GM19452 (cell line): Measurements from ENCODE around the gene SLC7A14.
"Not testable (repeated sequence)": the region's sequence is repeated elsewhere in the genome, so short reads cannot be mapped to it uniquely, and the experiment has no call there.

ENCODE experiments used
- ATAC-seq: cut with Tn5 transposase; IDR thresholded peaks from one replicate; pipeline ENCODE4 v1.9.1; 2021; ENCODE audit not compliant: unreplicated experiment

SLC7A14 gene

DNA sequence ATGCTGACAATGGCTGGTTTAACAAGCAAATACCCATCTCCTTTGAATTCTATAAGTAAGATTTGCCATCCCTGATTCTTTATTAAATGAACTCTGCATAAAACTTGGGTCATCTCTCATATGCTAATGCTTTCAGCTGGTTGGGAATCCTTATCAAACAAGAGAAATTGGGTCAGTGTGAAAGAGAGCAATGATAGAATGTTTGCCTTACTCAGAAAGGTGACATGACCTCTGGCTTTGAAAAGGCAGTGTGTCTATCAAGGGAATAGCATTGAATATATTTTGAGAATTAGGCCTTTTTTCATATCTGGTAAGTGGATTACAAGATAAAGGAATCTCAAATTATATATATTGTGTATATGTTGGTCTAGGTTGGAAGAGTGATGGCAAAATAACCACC is 8.7 kb upstream of the SLC7A14 start:
- no peak for ATAC-seq

DNA sequence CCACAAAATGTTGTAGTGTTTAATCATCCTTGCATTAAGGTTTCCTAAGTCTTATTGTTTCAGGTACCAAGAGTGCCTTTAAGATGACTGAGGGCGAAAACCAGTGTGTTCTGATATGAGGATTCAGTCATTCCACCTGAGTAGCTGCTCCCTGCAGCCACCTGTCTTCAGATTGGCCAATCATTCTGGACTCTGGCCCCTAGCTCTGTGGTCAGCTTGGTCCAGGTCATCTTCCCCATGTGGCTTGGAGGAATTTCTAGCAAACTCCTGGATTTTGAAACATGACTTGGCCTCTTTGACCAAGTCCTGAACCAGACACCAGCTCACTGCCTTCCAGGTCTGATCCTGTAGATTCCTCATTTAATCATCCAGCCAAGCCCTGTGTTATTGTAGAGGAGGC is 7.8 kb upstream of the SLC7A14 start:
- ATAC-seq = no peak

GRCh38 chr3:170589113-170589512 is 3.2 kb upstream of the SLC7A14 start:
- ATAC-seq = no peak

- no peak for ATAC-seq
Measured at GRCh38 chr3:170585008-170585936, 603 bp downstream of the SLC7A14 start.

DNA sequence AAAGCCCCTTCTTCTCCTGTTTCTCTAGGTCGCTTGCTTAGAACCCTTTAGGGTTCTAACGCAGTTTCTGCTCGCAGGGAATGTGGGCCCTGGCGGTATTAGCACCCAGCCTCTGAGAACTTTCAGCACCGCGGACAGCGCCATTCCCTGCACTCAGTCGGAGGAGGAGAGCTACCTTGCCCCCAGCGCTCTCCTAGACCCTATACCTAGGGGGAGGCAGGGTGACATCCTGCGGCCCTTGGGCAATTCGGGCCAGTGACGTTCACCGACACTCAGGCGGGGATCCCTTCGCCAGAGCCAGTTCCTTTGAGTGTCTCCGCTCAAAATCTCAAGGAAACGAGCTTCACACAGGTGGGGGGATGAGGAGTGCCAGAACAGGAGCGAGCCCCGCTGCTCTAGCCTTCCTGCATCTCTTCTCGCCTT is 1.3 kb downstream of the SLC7A14 start:
- no peak for ATAC-seq

GRCh38 chr3:170579646-170580045 is 6.2 kb downstream of the SLC7A14 start:
- no peak for ATAC-seq

GRCh38 chr3:170572665-170573253 is 13.1 kb downstream of the SLC7A14 start:
- peak; percentile 99 for ATAC-seq

GRCh38 chr3:170567598-170567997 is 18.3 kb downstream of the SLC7A14 start:
- ATAC-seq = not testable (repeated sequence)

- no peak for ATAC-seq
Measured at GRCh38 chr3:170566413-170566812, 19.5 kb downstream of the SLC7A14 start.

GRCh38 chr3:170565495-170565894 is 20.4 kb downstream of the SLC7A14 start:
- no peak for ATAC-seq

DNA sequence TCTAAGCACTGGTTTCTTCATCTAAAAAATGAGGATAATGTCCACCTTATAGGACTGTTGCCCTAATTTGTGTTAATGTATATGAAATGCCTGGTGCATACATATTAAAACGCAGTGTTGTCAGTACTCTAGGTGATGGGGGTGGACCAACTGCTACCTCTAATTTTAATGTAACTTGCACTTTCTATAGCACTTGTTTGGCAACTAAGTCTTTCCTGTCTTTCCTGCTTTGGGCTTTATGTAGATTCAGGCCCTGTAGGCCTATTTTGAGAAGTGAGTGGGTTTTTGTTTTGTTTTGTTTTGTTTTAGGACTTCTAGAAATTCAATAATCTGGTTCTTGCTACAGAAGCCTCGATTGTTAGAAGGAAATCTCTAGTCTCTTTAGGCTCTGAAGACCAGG is 21.2 kb downstream of the SLC7A14 start:
- peak; percentile 6 for ATAC-seq

DNA sequence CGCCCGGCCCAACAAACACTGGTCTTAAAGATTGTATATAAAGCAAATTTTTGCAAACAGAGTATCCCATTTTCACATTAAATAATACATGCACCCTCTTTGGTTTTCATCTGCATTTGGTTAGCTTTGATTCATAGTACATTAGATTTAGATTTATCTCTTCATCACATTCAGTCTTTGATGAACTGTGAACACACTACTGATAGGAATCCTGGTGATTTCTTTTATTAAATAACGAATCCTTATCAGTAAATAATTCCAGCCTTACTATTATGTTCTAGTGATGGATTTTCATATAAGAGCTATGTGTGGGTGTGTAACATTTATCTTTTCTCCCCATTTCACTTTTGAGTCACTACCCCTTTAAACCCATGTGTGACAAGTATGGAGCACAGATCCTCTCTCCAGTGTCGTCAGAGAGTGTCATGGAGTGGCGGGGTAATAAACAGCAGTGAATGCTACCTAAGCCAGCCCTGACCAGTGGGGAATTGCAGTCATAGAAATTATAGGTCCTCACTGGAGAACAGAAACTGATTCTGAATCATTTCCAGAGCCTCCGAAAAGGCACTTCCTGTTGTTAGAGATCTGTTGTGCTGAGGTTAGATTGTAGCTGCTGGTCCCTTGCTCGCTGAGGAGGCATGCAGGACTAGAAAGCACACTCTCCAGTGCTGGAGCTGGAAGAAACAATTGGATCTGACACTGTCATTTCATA is 22.0 kb downstream of the SLC7A14 start:
- peak; percentile 89 for ATAC-seq

GRCh38 chr3:170562080-170562479 is 23.8 kb downstream of the SLC7A14 start:
- ATAC-seq = no peak

GRCh38 chr3:170560717-170561382 is 25.0 kb downstream of the SLC7A14 start:
- ATAC-seq = no peak

- no peak for ATAC-seq
Measured at GRCh38 chr3:170560296-170560695, 25.6 kb downstream of the SLC7A14 start.

- ATAC-seq = no peak
Measured at GRCh38 chr3:170558427-170558826, 27.4 kb downstream of the SLC7A14 start.

GRCh38 chr3:170555329-170555728 is 30.5 kb downstream of the SLC7A14 start:
- no peak for ATAC-seq

DNA sequence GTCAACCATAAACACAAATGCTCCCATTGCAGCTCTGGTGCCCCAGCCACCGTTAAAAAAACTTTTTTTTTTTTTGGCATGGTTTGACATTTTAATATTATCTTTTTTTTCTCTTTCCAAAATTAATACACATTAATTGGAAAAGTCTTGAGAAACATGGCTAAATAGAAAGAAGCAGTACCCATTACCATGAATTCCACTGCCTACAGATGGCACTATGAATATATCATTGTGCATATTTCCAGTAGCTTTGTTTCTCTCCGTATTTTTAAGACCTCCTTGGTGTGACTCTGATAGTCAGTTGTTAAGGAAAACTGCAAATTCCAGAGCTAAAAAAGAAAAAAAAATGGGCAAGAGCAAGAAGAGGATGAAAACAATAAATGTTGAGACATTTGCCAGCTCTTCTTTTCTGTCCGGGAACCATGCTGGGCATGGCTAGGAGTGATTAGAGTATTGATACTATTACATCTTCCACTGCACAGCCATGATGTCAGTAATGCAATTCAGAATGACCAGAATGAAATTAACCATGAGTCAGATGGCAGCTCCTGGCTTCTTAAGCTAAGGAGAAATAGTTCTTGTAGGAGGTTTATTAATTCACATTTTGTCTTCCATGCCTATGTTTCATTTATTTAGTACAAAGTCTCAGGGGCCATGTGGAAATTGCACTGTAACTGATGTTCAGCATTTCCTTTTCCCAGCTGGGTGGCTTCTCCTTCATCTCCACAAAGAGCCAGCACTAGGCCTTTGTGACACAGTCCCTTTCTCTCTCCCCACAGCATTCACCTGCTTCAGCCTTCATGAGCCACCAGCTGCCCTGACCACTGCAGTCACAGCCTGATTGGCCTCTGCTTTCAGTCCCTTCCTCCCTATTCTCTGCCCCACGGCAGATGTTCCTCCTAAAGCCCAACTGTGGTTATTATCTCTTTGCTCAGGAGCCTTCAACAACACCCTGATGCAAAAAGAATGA is 31.8 kb downstream of the SLC7A14 start:
- no peak for ATAC-seq

- ATAC-seq = no peak
Measured at GRCh38 chr3:170551252-170551651, 34.6 kb downstream of the SLC7A14 start.

DNA sequence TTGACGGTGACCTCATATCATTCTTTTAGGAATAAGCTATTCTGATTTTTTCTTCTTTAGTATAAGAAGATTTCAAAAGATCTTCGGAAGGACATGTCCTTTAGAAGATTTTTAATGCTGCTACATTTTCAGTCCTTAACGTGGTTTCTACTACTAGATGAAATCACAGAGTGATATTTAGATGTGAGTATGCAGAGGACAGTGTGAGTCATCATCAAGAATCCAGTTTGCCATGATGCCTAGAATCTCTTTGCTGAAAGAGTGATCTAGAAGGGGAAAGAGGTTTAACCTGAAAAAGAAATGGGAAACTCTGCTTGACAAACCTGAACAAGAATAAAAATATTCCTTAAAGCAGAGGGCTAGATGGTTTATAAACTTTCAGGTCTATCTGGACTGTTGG is 43.2 kb downstream of the SLC7A14 start:
- no peak for ATAC-seq
